GM19372 (cell line): ENCODE data around the gene PHLDB2.

Experiments
- ATAC-seq: cut with Tn5 transposase; IDR thresholded peaks from one replicate; pipeline ENCODE4 v1.9.1; 2021; ENCODE audit warnings: mild to moderate bottlenecking, low read depth, moderate library complexity; ENCODE audit not compliant: unreplicated experiment

PHLDB2 gene

DNA sequence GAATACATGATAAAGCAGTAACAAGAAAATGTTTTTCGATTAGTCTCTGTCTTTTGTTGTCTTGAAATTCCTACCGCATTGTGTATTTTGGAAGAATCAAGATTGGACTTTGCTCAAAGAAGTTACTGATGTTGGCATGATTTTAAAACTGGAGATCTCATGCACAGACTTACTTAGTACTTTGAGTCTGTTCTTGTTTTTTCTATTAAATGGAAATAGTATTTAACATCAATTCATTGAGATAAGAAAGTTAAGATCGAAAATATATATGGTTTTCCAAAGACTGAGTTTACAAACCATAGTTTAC, 122.3 kb downstream of the PHLDB2 start:
- no peak for ATAC-seq

- ATAC-seq, result no peak
Measured at GRCh38 chr3:111984636-111985298, 125.7 kb downstream of the PHLDB2 start.

- no peak for ATAC-seq
Measured at GRCh38 chr3:111986800-111987199, 127.7 kb downstream of the PHLDB2 start.

DNA sequence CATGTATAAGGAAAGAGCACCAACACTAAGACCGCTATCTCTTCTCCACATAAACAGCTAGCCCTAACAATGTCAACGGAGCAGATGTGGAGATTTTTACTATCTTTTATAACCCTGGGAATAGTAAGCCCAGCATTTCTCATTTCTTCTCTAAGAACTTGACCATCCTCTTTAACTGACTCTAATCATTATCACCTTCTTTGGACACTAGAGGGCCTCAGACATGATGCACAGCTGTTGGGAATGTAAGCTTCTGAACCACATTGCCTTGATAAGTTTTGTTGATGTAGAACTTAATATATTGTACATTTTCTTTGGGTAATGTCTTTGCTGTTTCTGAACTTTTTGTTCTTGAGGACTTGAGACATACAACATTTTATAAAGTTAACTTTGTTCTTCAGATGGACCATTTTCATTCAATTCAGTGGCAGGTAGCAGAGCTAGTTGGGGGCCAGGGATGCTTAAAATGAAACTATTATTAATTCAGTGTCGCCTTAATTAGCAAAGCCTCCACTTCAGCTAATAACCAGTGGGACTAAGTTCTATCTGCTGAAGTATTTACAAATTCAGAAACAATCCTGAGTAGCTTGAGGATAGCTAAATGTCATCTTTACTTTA, 130.1 kb downstream of the PHLDB2 start:
- ATAC-seq, result peak; percentile 88

GRCh38 chr3:111993038-111993437, 134.0 kb downstream of the PHLDB2 start:
- no peak for ATAC-seq

GRCh38 chr3:111998636-111999483, 139.8 kb downstream of the PHLDB2 start, which contains the start of gene TAGLN3:
Gene TAGLN3, plus strand, starts transcription at chr3:111998922. Its CDS starts 501 bp downstream, at chr3:111999423.
- no peak for ATAC-seq

DNA sequence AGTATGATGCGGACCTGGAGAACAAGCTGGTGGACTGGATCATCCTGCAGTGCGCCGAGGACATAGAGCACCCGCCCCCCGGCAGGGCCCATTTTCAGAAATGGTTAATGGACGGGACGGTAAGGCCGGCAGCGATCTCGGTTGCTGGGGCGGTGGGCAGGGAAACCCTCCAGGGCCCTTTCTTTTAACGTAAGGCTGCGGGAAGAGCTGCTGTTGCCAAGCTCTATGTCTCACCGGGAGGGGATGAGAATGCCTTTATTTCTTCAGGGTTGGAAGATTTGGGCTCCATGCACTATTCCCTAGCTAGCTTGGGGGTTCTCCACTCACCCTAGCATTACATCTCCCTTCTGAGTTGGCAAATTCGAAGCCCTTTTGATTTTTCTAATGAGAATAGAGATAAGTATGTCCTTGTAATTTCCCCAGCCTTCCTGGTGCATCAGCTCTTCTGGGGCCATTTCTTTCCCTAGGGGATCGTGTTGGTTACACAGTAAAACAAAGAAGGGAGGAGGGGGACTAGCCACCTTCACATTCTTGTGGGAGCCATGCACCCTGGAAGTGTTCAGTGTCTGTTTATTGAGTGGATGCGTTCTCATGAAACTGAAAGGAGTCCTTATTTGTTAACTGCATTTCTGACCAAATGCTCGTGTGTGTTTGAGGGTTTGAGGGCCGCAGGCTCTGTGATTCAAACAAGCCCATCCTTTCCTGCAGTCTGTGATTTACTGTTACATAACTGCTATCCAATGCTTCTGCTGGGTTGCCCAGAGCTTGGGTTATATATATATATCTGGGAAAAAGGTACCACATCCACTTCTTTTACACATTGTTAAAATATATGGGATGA, 140.6 kb downstream of the PHLDB2 start:
- ATAC-seq, result no peak

DNA sequence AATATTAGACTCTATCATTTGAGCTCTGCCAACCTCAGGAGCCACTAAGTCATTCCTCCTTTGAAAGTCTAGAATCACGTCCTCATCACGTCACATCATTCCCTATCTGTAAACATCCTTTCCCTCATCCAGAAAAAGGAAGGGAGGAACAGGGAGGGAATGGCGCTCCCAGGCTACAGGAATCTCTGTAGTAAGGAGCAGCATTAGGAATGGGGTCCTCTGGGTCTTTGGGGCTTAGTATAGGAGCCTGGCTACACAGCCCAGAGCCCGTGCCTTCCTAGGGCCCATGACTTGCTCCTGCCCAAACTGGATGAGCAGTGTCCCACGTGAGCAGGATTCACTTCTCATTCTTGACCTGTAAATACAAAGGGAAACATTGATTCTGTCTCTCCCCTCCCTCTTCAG, 141.3 kb downstream of the PHLDB2 start:
- no peak for ATAC-seq

DNA sequence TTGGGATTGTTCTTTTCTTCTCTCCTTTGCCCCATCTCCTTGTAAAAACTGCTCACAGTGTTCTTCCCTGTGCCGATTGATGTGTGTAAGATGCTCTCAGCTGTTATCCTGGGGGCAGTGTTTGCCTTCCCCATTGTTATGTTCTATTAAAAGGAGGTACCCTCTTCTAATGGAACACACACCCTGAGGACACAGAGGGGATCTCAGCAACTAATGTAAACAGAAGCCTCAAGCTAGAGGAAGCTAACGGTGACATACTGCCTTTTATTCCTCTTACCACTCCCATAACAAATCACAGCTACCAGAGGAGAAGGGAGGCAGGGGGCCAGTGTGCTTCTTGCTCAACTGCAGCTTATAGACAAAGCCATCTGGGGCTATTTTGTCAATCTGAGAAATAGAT, 141.9 kb downstream of the PHLDB2 start:
- no peak for ATAC-seq

DNA sequence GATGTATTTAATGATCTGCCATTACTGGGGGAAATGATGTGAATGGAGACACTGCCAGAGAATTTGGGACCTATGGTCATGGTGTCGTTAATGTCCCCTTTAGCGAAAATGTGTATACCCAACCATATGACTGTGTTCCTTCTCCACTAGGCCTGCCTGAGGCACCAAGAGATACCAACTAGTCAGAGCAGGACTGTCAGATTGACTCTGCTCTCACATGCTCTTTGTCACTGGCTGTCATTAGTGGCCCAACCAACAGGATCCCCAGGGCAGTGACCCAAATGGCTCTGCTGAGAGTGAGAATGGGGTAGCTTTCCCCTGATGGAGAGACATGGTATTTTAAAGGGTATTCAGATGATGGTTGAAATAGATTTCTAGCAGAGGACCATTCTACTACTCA, 142.5 kb downstream of the PHLDB2 start:
- ATAC-seq, result no peak

DNA sequence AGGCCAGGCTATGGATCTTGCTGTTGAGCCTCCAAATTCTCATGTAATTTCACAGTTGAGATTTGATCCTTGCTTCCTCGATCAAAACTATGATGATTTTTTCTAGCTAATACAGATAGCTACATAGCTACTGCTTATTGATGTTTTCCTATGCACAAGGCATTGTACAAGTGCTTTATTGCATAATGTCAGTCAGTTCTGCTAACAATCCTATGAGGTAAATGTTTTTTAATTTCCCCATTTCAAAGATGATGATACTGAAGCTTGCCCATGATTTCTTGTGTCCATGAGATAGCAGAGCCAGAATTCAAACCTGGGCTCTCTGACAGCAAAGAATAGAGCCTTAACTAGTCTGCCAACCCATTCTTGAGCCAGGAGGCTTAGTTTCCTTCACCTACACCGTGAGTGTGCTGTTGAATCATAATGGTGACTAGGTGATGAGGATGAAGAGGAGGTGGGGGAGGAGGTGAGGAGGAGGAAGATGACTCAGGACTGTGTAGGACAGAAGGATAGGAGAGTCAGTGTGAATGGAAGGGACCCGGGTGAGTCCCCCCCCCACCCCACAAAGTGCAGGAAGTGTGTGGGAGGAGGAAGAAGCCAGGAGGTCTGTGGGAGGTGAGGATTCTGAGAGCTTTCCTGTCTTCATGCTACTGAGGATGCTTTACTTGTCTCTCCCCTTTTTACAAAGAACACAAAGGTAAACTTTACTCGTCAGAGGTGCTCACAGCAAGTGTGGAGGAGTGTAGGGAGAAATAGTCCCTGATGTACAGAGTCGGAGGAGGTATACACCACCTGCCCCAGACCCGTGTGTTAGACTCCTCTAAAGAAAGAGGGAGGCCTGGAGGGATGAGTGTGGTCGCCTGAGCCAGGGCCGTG, 143.3 kb downstream of the PHLDB2 start:
- ATAC-seq, result no peak

- ATAC-seq, result no peak
Measured at GRCh38 chr3:112003321-112004080, 144.4 kb downstream of the PHLDB2 start.

- ATAC-seq, result no peak
Measured at GRCh38 chr3:112004187-112004586, 145.1 kb downstream of the PHLDB2 start.

DNA sequence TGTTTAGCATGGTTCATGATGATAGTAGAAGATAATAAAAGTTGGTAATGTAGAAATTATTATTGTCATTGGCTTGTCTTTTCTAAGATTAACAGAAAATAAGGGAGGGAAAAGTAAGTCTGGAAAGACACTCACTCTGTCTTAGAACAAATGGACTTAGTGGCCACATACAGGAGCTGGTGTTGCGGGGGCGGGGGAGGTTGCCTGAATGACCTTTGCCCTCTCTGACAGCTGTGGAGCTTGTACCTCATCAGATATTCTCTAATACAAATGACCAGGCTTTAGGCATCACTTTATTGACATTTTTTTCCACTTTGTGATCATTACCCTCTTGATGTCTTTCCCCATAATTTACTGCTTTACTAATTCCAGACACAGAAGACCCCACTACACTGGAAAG, 145.6 kb downstream of the PHLDB2 start:
- ATAC-seq, result no peak

DNA sequence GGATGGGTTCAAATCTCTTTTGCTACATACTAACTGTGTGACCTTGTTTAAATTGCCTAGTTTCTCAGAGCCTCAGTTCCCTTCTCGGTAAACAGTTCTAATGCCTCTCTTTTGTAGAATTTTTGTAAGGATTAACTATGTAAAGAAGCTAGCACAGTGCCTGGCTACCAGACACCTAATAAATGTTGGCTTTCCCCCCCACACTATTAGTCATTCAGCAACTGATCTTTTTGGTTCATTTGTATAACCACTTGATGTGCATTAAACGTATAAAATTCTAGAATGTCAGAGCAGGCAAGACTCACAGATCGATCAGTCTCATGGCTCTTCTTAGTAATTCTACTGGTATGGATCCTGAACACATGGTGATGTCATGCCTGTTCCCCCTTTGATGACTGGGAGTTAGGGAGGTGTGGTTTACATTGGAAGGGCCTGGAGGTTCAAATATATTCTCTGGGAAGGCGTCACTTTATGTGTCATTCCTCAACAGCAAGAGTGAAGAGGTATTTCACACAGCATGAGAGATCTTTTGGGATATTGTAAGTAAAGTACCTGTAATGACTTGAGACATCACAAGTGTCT, 146.1 kb downstream of the PHLDB2 start:
- no peak for ATAC-seq

- no peak for ATAC-seq
Measured at GRCh38 chr3:112007633-112008032, 148.6 kb downstream of the PHLDB2 start.

DNA sequence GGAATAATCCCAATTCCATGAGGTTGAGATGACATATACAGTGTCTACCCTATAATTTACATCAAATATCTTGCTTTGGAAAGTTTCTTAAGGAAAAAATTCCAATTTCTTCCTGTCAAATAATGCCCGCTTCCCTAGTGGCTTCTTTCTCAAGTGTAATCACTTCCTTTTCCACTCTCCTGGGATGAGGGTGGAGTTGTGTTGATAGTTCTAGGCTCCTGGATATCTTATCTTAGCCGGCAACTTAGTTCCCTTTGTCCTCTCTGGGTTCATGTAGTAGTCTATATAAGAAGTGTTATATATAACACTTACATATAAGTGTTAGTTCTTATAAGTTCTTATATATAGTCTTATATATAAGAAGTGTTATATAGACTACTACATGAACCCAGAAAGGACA, 150.6 kb downstream of the PHLDB2 start:
- no peak for ATAC-seq

DNA sequence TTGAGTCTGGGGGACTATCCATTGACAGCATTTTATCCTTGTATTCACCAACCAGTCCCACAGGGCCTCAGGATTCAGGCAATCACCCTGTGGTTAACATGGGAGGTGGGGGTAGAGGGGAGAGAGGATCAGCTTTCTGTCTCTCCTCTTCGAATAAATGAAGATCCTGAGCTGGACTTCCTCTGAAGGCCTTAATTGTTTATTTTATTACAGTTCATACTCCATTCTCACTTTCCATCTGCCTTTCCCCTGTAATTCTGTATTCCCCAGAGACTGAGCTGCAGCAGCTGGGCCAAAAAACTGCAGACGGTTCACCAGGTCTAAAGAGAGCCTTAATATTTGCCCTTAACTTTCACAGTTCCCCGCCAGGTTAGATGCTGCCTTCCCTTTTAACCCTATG, 151.6 kb downstream of the PHLDB2 start:
- no peak for ATAC-seq
